GM21576 (cell line): ENCODE measurements around the gene LPCAT1.

ENCODE experiments used
- ATAC-seq: cut with Tn5 transposase; IDR thresholded peaks from one replicate; pipeline ENCODE4 v1.9.1; 2021; ENCODE audit warnings: mild to moderate bottlenecking, moderate library complexity; ENCODE audit not compliant: unreplicated experiment

Gene LPCAT1

GRCh38 chr5:1414311-1415058, 109.3 kb downstream of the LPCAT1 start:
- ATAC-seq: no peak

DNA sequence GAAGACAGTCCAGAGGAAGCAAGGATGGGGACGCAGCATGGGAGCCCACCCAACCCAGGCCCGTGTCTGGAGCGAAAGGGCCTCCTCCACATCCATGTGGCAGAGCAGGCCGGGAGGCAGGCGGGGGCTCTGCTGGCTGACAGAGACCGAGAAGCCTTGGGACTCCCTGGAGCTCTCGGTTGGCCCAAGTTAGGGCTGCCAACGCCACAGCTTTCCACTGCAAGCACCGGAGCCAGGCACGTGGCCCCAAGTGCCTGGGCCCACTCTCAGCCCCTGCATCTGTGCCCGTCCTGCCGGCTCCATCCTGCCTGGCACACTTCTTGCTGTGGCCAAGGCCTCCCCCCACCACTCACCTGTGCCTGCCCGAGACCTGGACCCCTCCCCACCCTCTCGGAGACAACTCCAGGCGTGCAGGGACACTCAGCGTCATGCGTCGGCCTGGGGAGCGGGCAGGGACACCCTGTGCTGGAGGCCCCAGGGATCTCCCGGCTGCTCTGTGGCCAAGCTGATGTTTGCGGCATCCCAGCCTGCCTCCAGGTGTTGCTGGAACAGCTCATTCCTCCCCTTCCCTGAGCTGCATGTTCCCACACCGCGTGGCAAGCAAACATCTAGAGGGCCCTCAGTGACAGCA, 110.0 kb downstream of the LPCAT1 start:
- no peak for ATAC-seq

DNA sequence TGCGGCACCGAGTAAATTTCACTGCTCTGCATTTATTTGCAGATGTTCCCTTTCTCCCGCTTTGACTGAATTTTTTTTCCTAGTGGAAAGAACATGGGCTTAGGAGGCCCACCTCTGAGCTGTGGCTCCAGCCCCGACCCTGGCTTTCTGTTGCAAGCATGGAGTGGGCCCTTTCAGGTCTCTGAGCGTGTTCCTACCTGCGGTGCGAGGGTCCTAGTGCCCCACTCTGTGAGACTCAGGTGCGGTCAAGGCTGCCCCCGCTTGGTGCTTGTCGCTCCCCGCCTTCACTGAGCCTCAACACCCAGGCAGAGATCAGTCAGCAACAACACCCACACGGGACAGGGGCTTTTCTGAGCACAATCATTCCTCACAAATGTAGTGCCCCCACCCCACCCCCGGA, 110.5 kb downstream of the LPCAT1 start:
- ATAC-seq: no peak

- ATAC-seq: no peak
These were observed 111.1 kb downstream of the LPCAT1 start for GRCh38 chr5:1412621-1413020.

DNA sequence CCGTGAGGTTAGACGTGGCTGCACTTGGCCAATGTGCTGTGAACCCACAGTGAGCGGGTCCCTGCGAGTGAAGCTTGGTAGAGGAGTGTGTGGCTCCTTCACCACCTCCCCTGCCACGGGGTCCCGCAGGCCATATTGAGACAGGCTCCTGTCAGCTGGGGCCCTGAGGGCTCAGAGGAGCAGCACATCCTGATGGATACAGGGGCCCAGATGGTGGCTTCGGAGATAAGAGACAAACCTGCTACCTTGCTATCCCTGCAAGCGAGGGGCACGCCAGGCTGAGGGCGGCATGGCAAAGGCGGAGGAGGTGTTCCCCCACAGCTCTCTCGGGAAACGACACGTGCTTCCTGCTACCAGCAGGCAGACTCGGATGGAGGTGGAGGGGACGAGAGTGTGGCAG, 111.6 kb downstream of the LPCAT1 start:
- no peak for ATAC-seq
